Stomach (tissue), 4 donors: ENCODE measurements around the gene SLC9A4.

Experiments
- CTCF ChIP-seq, 7 experiments: fragments of 450-650 bp in 4 of 7; fragments of 200-600 bp in 3 of 7; sonication (generic) in 3 of 7; IDR thresholded peaks; one replicate each; pipeline ENCODE4 v1.5.1; 2016 to 2019; ENCODE audit warnings: antibody characterized with exemption in 7 of 7, control low read depth in 2 of 7, mild to moderate bottlenecking in 1 of 7
- POLR2A ChIP-seq, 4 donors: fragments of 450-650 bp; IDR thresholded peaks; one replicate each; pipeline ENCODE4 v1.6.1; 2016; ENCODE audit warnings: antibody characterized with exemption in 4 of 4, control low read depth in 2 of 4, mild to moderate bottlenecking in 1 of 4, moderate library complexity in 1 of 4

DNA sequence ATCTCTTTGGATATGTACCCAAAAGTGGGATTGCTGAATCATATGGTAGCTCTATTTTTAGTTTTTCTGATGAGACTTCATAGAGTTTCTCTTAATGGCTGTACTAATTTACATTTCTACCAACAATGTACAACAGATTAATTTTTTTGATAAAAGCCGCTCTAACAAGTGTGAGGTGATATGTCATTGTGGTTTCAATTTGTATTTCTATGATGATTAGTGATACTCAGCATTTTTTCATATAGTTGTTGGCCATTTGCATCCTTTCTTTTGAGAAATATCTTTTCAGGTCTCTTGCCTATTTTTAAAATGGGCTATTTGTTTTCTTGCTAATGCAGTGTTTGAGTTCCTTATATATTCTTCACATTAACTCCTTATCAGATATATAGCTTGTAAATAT lies 45.8 kb upstream of the SLC9A4 start:
- TF ChIP-seq CTCF (IDR thresholded peaks at IDR 0.05) (no peak), POLR2A (IDR thresholded peaks at IDR 0.05) (no peak)
